Activated naive CD4-positive, alpha-beta T cell treated with anti-CD3 and anti-CD28 coated beads for 36 hours (primary cell): ENCODE results near the gene CALCOCO2. TPM values are rescaled to one million over a fixed set of nuclear protein-coding genes. Genes with fewer than 3 reads are reported as not detected.
"Not testable (repeated sequence)": the region's sequence is repeated elsewhere in the genome, so short reads cannot be mapped to it uniquely, and the experiment has no call there.

Experiments used
- CTCF ChIA-PET: fragments of 350-600 bp; sonication (Branson Sonifier 250); formaldehyde crosslinking; loops from one replicate; lab custom pipeline; 2021; ENCODE audit warnings: antibody characterized with exemption; lab: Charles Lee
- DNase-seq: peaks from one replicate; pipeline ENCODE4 v3.0.0-alpha.2; 2020
- H3K27ac Mint-ChIP-seq: one replicate; pipeline ENCODE4 v1.8.0; 2021; ENCODE audit warnings: mild to moderate bottlenecking, mixed read lengths
- H3K27me3 Mint-ChIP-seq: one replicate; pipeline ENCODE4 v1.8.0; 2021; ENCODE audit warnings: low read depth, mixed read lengths
- H3K36me3 Mint-ChIP-seq: one replicate; pipeline ENCODE4 v1.8.0; 2021; ENCODE audit warnings: low read depth, mixed read lengths
- H3K4me1 Mint-ChIP-seq: one replicate; pipeline ENCODE4 v1.8.0; 2021; ENCODE audit warnings: low read depth, mixed read lengths
- H3K4me3 Mint-ChIP-seq: one replicate; pipeline ENCODE4 v1.8.0; 2021; ENCODE audit warnings: mild to moderate bottlenecking, moderate library complexity, mixed read lengths
- H3K9me3 Mint-ChIP-seq: one replicate; pipeline ENCODE4 v1.8.0; 2021; ENCODE audit warnings: mixed read lengths
- intact Hi-C: fragments of 100-400 bp; cut with micrococcal nuclease; formaldehyde crosslinking; loops from one replicate; pipeline ENCODE4 v1.15.1; 2023
- total RNA-seq, 2 experiments: library from RNA; stranded (reverse); gene quantifications; one replicate each; pipeline ENCODE4 v1.2.3, GENCODE V29; 2021

The CALCOCO2 gene
- total RNA-seq, 2 experiments from 2014 or later = 78.2 to 80.3 TPM

- CTCF ChIA-PET = interaction anchor here (0.7 to 2.5 kb wide), 5 partner anchors 21 to 111 kb away, joined by 3 to 7 read pairs (median 4); partner anchors contain the start of gene PRAC2
- H3K4me3 Mint-ChIP-seq = no peak overlapping the region
- H3K9me3 Mint-ChIP-seq = no peaks in the 10 kb centered on the region
- no peaks in the 10 kb centered on the region for H3K27me3 Mint-ChIP-seq
- no peak overlapping the region for H3K27ac Mint-ChIP-seq
- intact Hi-C loops = loop anchor here (5.0 kb wide), 1 partner anchor 507 kb away; no protein-coding TSS in a partner anchor
- DNase-seq = no peak
- H3K36me3 Mint-ChIP-seq = no peaks in the 10 kb centered on the region
- H3K4me1 Mint-ChIP-seq = peaks cover 86% of the 10 kb centered on the region
Measured at GRCh38 chr17:48834973-48835372, 4.1 kb downstream of the CALCOCO2 start.

- CTCF ChIA-PET = interaction anchor here (0.9 to 2.5 kb wide), 6 partner anchors 12 to 112 kb away, joined by 3 to 8 read pairs (median 5); partner anchors contain the start of gene PRAC2
- H3K9me3 Mint-ChIP-seq = no peaks in the 10 kb centered on the region
- H3K4me3 Mint-ChIP-seq = no peak overlapping the region
- H3K27ac Mint-ChIP-seq = no peak overlapping the region
- H3K27me3 Mint-ChIP-seq = no peaks in the 10 kb centered on the region
- H3K4me1 Mint-ChIP-seq = peaks cover 89% of the 10 kb centered on the region
- no peaks in the 10 kb centered on the region for H3K36me3 Mint-ChIP-seq
- intact Hi-C loops = loop anchor here (5.0 kb wide), 1 partner anchor 506 kb away; no protein-coding TSS in a partner anchor
- DNase-seq = peak; percentile 15
Measured at GRCh38 chr17:48835971-48836370, 5.1 kb downstream of the CALCOCO2 start.

GRCh38 chr17:48837458-48837857 is 6.6 kb downstream of the CALCOCO2 start:
- peak overlapping the region; percentile 25 for H3K27ac Mint-ChIP-seq
- H3K27me3 Mint-ChIP-seq, H3K9me3 Mint-ChIP-seq, H3K36me3 Mint-ChIP-seq: not testable (repeated sequence)
- CTCF ChIA-PET = interaction anchor here (1.8 to 2.5 kb wide), 2 partner anchors 41 to 113 kb away, joined by 7 to 9 read pairs; partner anchors contain the start of gene PRAC2
- peak; percentile 30 for DNase-seq
- H3K4me3 Mint-ChIP-seq = peak overlapping the region; percentile 49
- peaks cover 92% of the 10 kb centered on the region for H3K4me1 Mint-ChIP-seq
- intact Hi-C loops = loop anchor here (1.0 to 5.0 kb wide), 3 partner anchors 79 to 505 kb away; no protein-coding TSS in a partner anchor

- H3K4me3 Mint-ChIP-seq = no peak overlapping the region
- intact Hi-C loops = no loop called here
- no peaks in the 10 kb centered on the region for H3K27me3 Mint-ChIP-seq
- CTCF ChIA-PET = no interaction called here
- no peak overlapping the region for H3K27ac Mint-ChIP-seq
- H3K9me3 Mint-ChIP-seq = no peaks in the 10 kb centered on the region
- peaks cover 68% of the 10 kb centered on the region for H3K4me1 Mint-ChIP-seq
- peaks cover 14% of the 10 kb centered on the region for H3K36me3 Mint-ChIP-seq
- DNase-seq = no peak
Measured at GRCh38 chr17:48840441-48840840, 9.6 kb downstream of the CALCOCO2 start.

GRCh38 chr17:48841395-48841831 is 10.6 kb downstream of the CALCOCO2 start:
- Mint-ChIP-seq H3K27me3 (no peaks in the 10 kb centered on the region), H3K36me3 (peaks cover 14% of the 10 kb centered on the region), H3K27ac (peak overlapping the region; percentile 18), H3K4me3 (no peak overlapping the region), H3K4me1 (peaks cover 59% of the 10 kb centered on the region), H3K9me3 (no peaks in the 10 kb centered on the region)
- CTCF ChIA-PET = interaction anchor here (0.7 to 1.0 kb wide), 5 partner anchors 24 to 370 kb away, joined by 3 to 4 read pairs (median 3); partner anchors contain the start of gene TTLL6
- intact Hi-C loops = loop anchor here (1.0 kb wide), 1 partner anchor 10 kb away; the partner anchor contains the start of gene CALCOCO2
- peak; percentile 66 for DNase-seq

GRCh38 chr17:48842746-48843145 is 11.9 kb downstream of the CALCOCO2 start:
- Mint-ChIP-seq H3K27ac (no peak overlapping the region), H3K36me3 (peaks cover 18% of the 10 kb centered on the region), H3K9me3 (no peaks in the 10 kb centered on the region), H3K4me3 (no peak overlapping the region), H3K4me1 (peaks cover 45% of the 10 kb centered on the region), H3K27me3 (no peaks in the 10 kb centered on the region)
- CTCF ChIA-PET = interaction anchor here (0.6 to 1.5 kb wide), 3 partner anchors 12 to 36 kb away, joined by 3 to 4 read pairs (median 4); partner anchors contain the start of gene CALCOCO2
- intact Hi-C loops = no loop called here
- DNase-seq = no peak

- H3K4me3 Mint-ChIP-seq = no peak overlapping the region
- peaks cover 20% of the 10 kb centered on the region for H3K36me3 Mint-ChIP-seq
- peaks cover 39% of the 10 kb centered on the region for H3K4me1 Mint-ChIP-seq
- no peaks in the 10 kb centered on the region for H3K27me3 Mint-ChIP-seq
- DNase-seq = no peak
- intact Hi-C loops = no loop called here
- CTCF ChIA-PET = interaction anchor here (0.6 to 1.5 kb wide), 4 partner anchors 12 to 352 kb away, joined by 3 to 4 read pairs (median 4); partner anchors contain the start of gene CALCOCO2
- H3K9me3 Mint-ChIP-seq = no peaks in the 10 kb centered on the region
- no peak overlapping the region for H3K27ac Mint-ChIP-seq
Measured at GRCh38 chr17:48843187-48843900, 12.5 kb downstream of the CALCOCO2 start.

- Mint-ChIP-seq H3K9me3 (no peaks in the 10 kb centered on the region), H3K27me3 (no peaks in the 10 kb centered on the region), H3K4me3 (no peak overlapping the region), H3K36me3 (peaks cover 20% of the 10 kb centered on the region), H3K27ac (no peak overlapping the region), H3K4me1 (peaks cover 2% of the 10 kb centered on the region)
- DNase-seq = no peak
- CTCF ChIA-PET = interaction anchor here (0.6 to 2.9 kb wide), 6 partner anchors 17 to 563 kb away, joined by 3 to 14 read pairs (median 4); no protein-coding TSS in a partner anchor
- intact Hi-C loops = no loop called here
Measured at GRCh38 chr17:48850792-48851323, 20.0 kb downstream of the CALCOCO2 start.

GRCh38 chr17:48854774-48855476 is 24.1 kb downstream of the CALCOCO2 start:
- H3K27ac Mint-ChIP-seq = no peak overlapping the region
- H3K4me3 Mint-ChIP-seq = no peak overlapping the region
- H3K9me3 Mint-ChIP-seq = no peaks in the 10 kb centered on the region
- no peak for DNase-seq
- CTCF ChIA-PET = interaction anchor here (0.6 to 1.3 kb wide), 4 partner anchors 30 to 51 kb away, joined by 3 to 5 read pairs (median 3); no protein-coding TSS in a partner anchor
- H3K27me3 Mint-ChIP-seq = no peaks in the 10 kb centered on the region
- H3K4me1 Mint-ChIP-seq = peaks cover 2% of the 10 kb centered on the region
- H3K36me3 Mint-ChIP-seq = peaks cover 21% of the 10 kb centered on the region
- intact Hi-C loops = no loop called here

GRCh38 chr17:48856122-48856821 is 25.4 kb downstream of the CALCOCO2 start:
- Mint-ChIP-seq H3K9me3 (no peaks in the 10 kb centered on the region), H3K4me3 (no peak overlapping the region), H3K4me1 (no peaks in the 10 kb centered on the region), H3K36me3 (peaks cover 22% of the 10 kb centered on the region), H3K27ac (no peak overlapping the region), H3K27me3 (no peaks in the 10 kb centered on the region)
- CTCF ChIA-PET = interaction anchor here (1.3 to 2.1 kb wide), 2 partner anchors 23 to 52 kb away, joined by 5 read pairs; no protein-coding TSS in a partner anchor
- no peak for DNase-seq
- intact Hi-C loops = no loop called here

- no peaks in the 10 kb centered on the region for H3K27me3 Mint-ChIP-seq
- DNase-seq = no peak
- CTCF ChIA-PET = interaction anchor here (0.5 to 1.9 kb wide), 5 partner anchors 18 to 55 kb away, joined by 3 to 6 read pairs (median 3); no protein-coding TSS in a partner anchor
- no peak overlapping the region for H3K4me3 Mint-ChIP-seq
- intact Hi-C loops = no loop called here
- H3K27ac Mint-ChIP-seq = no peak overlapping the region
- H3K36me3 Mint-ChIP-seq = peaks cover 27% of the 10 kb centered on the region
- no peaks in the 10 kb centered on the region for H3K4me1 Mint-ChIP-seq
- H3K9me3 Mint-ChIP-seq = no peaks in the 10 kb centered on the region
Measured at GRCh38 chr17:48860034-48860433, 29.2 kb downstream of the CALCOCO2 start.
